Gastroesophageal sphincter (tissue), 3 donors: ENCODE results near the gene RAB36.

ENCODE experiments used
- EP300 ChIP-seq: sonication (generic); formaldehyde crosslinking; IDR thresholded peaks from one replicate; pipeline ENCODE4 v1.6.1; 2017; ENCODE audit warnings: antibody characterized with exemption, mild to moderate bottlenecking
- POLR2A ChIP-seq, 2 donors: fragments of 450-650 bp; IDR thresholded peaks; one replicate each; pipeline ENCODE4 v1.6.1; 2017; ENCODE audit warnings: antibody characterized with exemption in 2 of 2, mild to moderate bottlenecking in 2 of 2, moderate library complexity in 1 of 2
- POLR2AphosphoS5 ChIP-seq: sonication (generic); formaldehyde crosslinking; IDR thresholded peaks from one replicate; pipeline ENCODE4 v1.6.1; 2017; ENCODE audit warnings: antibody characterized with exemption
- TF ChIP-seq, protein P1 (sequence below), 4 experiments: fragments of 200-600 bp in 2 of 4; fragments of 450-650 bp in 2 of 4; sonication (generic) in 1 of 4; IDR thresholded peaks; one replicate each; pipeline ENCODE4 v1.5.1; 2017 to 2019; ENCODE audit warnings: antibody characterized with exemption in 4 of 4, mild to moderate bottlenecking in 2 of 4, moderate library complexity in 2 of 4

DNA sequence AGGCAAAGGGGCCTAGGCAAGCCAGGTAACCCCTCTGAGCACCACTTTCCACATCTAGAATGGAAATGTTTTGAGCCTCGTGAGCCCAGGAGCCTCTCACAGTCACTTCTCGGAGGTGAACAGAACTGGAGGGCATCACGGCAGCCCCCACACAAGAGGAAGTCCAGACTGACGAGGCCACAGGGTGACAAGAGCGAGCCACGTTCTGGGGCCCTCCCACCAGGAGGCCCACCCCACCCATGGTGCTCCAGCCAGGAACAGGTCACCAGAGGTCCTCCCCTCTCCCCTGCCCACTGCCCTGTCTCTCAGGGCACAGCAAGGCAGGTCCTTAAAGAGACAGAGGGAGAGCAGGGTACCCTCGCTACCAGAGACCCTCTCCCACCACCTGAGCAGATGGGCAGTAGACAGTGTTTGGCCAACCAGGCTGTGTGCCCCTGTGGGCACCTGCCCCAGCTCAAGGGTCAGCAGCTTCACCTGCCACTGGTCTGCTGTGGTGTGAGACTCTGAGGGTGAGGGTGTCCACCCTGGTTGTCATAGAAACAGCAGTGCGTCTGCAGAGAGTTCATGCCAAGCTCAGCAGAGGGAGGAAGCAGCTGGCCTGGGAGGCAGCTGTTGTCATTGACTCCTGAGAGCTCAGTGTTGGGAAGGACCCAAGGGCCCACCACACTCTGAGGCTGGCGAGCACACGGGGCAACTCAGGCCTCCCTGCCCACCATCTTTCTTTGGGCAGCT, 34.9 kb upstream of the RAB36 start:
- TF ChIP-seq, protein P1, sequence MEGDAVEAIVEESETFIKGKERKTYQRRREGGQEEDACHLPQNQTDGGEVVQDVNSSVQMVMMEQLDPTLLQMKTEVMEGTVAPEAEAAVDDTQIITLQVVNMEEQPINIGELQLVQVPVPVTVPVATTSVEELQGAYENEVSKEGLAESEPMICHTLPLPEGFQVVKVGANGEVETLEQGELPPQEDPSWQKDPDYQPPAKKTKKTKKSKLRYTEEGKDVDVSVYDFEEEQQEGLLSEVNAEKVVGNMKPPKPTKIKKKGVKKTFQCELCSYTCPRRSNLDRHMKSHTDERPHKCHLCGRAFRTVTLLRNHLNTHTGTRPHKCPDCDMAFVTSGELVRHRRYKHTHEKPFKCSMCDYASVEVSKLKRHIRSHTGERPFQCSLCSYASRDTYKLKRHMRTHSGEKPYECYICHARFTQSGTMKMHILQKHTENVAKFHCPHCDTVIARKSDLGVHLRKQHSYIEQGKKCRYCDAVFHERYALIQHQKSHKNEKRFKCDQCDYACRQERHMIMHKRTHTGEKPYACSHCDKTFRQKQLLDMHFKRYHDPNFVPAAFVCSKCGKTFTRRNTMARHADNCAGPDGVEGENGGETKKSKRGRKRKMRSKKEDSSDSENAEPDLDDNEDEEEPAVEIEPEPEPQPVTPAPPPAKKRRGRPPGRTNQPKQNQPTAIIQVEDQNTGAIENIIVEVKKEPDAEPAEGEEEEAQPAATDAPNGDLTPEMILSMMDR (IDR thresholded peaks at IDR 0.05), result no peak
- TF ChIP-seq EP300, result no peak
- no peak for TF ChIP-seq POLR2A (IDR thresholded peaks at IDR 0.05)
- TF ChIP-seq POLR2AphosphoS5, result no peak
